HCT116 (cell line): ENCODE results near the gene RALGPS1. TPM values are rescaled to one million over a fixed set of nuclear protein-coding genes. Genes with fewer than 3 reads are reported as not detected.

Source experiments
- ATAC-seq: fragments of 200-7000 bp; cut with Tn5 transposase; 2 replicates; pipeline ENCODE4 v1.9.1; 2020; ENCODE audit warnings: mild to moderate bottlenecking, moderate library complexity
- BruUV-seq: library from RNA; stranded (reverse); fragments of 400-500 nt; replicated peaks from 2 replicates; lab custom pipeline; 2021; lab: Mats Ljungman, UMichigan
- CTCF ChIA-PET: fragments of 300-600 bp; sonication (Branson Sonifier 250); formaldehyde crosslinking; loops from one replicate; lab custom pipeline; 2021; ENCODE audit warnings: antibody characterized with exemption; lab: Charles Lee
- POLR2A ChIA-PET: fragments of 300-600, 350-600 bp; sonication (Branson Sonifier 250); formaldehyde crosslinking; loops from one replicate; lab custom pipeline; 2021; ENCODE audit warnings: antibody characterized with exemption; lab: Charles Lee
- RAD21 ChIA-PET, 2 experiments: fragments of 300-600 bp; sonication (Branson Sonifier 250); formaldehyde crosslinking; loops; one replicate each; lab custom pipeline; 2023; ENCODE audit warnings: low total read pairs in 2 of 2; ENCODE audit not compliant: uncharacterized antibody in 2 of 2, unreplicated experiment in 2 of 2, low non-redundant PET in 1 of 2; lab: Charles Lee
- DNase-seq: peaks from one replicate; pipeline ENCODE4 v3.0.0-alpha.2; 2010; ENCODE audit warnings: low read depth, low spot score
- H2AFZ ChIP-seq: fragments of 200-600 bp; shearing (Covaris generic), sonication (generic); 2 replicates; pipeline ENCODE4 v1.6.1; 2017; ENCODE audit warnings: low read depth, mixed run types, mixed read lengths, antibody characterized with exemption, low read length; ENCODE audit not compliant: poor library complexity, severe bottlenecking
- H3K27ac ChIP-seq: 2 replicates; pipeline ENCODE4 v1.5.1; 2012; ENCODE audit warnings: low read depth, low read length
- H3K27me3 ChIP-seq: fragments of 200-600 bp; sonication (generic); 2 replicates; pipeline ENCODE4 v1.6.1; 2016; ENCODE audit warnings: mixed run types, low read length, mixed read lengths; ENCODE audit not compliant: insufficient read depth
- H3K36me3 ChIP-seq, 2 experiments: fragments of 200-500 bp in 1 of 2; fragments of 200-600 bp in 1 of 2; sonication (Bioruptor generic) in 1 of 2; sonication (generic) in 1 of 2; 2 replicates each; pipeline versions ENCODE4 v1.5.1 to v1.6.1; 2014 to 2016; ENCODE audit warnings: low read length in 2 of 2, inconsistent platforms in 1 of 2, mixed read lengths in 1 of 2, mixed run types in 1 of 2; ENCODE audit not compliant: insufficient read depth in 2 of 2, control insufficient read depth in 1 of 2
- H3K4me1 ChIP-seq, 2 experiments: fragments of 200-600 bp in 1 of 2; sonication (generic) in 1 of 2; 2 replicates each; pipeline versions ENCODE4 v1.5.1 to v1.6.1; 2012 to 2017; ENCODE audit warnings: low read length in 2 of 2, inconsistent platforms in 1 of 2, mild to moderate bottlenecking in 1 of 2, mixed read lengths in 1 of 2, mixed run types in 1 of 2, moderate library complexity in 1 of 2; ENCODE audit not compliant: insufficient read depth in 2 of 2, control insufficient read depth in 1 of 2
- H3K4me2 ChIP-seq: fragments of 200-600 bp; sonication (generic); 2 replicates; pipeline ENCODE4 v1.6.1; 2017; ENCODE audit warnings: mixed run types, low read length, mixed read lengths
- H3K4me3 ChIP-seq, 2 experiments: fragments of 200-600 bp in 1 of 2; sonication (generic) in 1 of 2; replicated peaks in 1 of 2; 2 replicates each; pipeline ENCODE4 v1.5.1; 2011 to 2016; ENCODE audit warnings: low read length in 2 of 2, control low read depth in 1 of 2, low read depth in 1 of 2, mild to moderate bottlenecking in 1 of 2, mixed read lengths in 1 of 2, mixed run types in 1 of 2
- H3K79me2 ChIP-seq: fragments of 200-600 bp; sonication (generic); 2 replicates; pipeline ENCODE4 v1.6.1; 2017; ENCODE audit warnings: mild to moderate bottlenecking, mixed run types, low read length, moderate library complexity, mixed read lengths; ENCODE audit not compliant: insufficient read depth
- H3K9ac ChIP-seq: fragments of 200-600 bp; sonication (generic); 2 replicates; pipeline ENCODE4 v1.6.1; 2016; ENCODE audit warnings: low read length, mixed read lengths
- H3K9me2 ChIP-seq: fragments of 200-600 bp; sonication (generic), shearing (Covaris generic); 2 replicates; pipeline ENCODE4 v1.6.1; 2017; ENCODE audit warnings: mixed run types, mild to moderate bottlenecking, moderate library complexity; ENCODE audit not compliant: insufficient read depth
- H3K9me3 ChIP-seq, 2 experiments: fragments of 200-500 bp in 1 of 2; fragments of 200-600 bp in 1 of 2; sonication (Bioruptor generic) in 1 of 2; sonication (generic) in 1 of 2; 2 replicates each; pipeline ENCODE4 v1.6.1; 2014 to 2017; ENCODE audit warnings: low read length in 2 of 2, mixed read lengths in 2 of 2, inconsistent platforms in 1 of 2, low read depth in 1 of 2, mild to moderate bottlenecking in 1 of 2, mixed run types in 1 of 2, moderate library complexity in 1 of 2; ENCODE audit not compliant: control insufficient read depth in 1 of 2, insufficient read depth in 1 of 2
- H4K20me1 ChIP-seq: fragments of 200-600 bp; sonication (generic), shearing (Covaris generic); 2 replicates; pipeline ENCODE4 v1.6.1; 2017; ENCODE audit warnings: mixed run types, mild to moderate bottlenecking, moderate library complexity; ENCODE audit not compliant: insufficient read depth
- CBX3 ChIP-seq: IDR thresholded peaks from 2 replicates; pipeline ENCODE4 v1.6.1; 2012; ENCODE audit warnings: low read depth
- CTCF ChIP-seq, 3 experiments: fragments of 200-600 bp in 1 of 3; sonication (generic) in 1 of 3; IDR thresholded peaks in 2 of 3; conservative IDR thresholded peaks in 1 of 3; 2 replicates each; pipeline ENCODE4 v1.5.1; 2012 to 2017; ENCODE audit warnings: low read depth in 2 of 3, low read length in 2 of 3, antibody characterized with exemption in 1 of 3, borderline replicate concordance in 1 of 3, control low read depth in 1 of 3, mild to moderate bottlenecking in 1 of 3, mixed read lengths in 1 of 3, mixed run types in 1 of 3, moderate library complexity in 1 of 3; ENCODE audit not compliant: insufficient read depth in 1 of 3
- EGR1 ChIP-seq: IDR thresholded peaks from 2 replicates; pipeline ENCODE4 v1.6.1; 2012; ENCODE audit warnings: low read depth
- ELF1 ChIP-seq: IDR thresholded peaks from 2 replicates; pipeline ENCODE4 v1.6.1; 2012; ENCODE audit warnings: low read depth, borderline replicate concordance
- EZH2 ChIP-seq: fragments of 200-600 bp; sonication (generic); IDR thresholded peaks from 2 replicates; pipeline ENCODE4 v1.6.1; 2017; ENCODE audit warnings: antibody characterized with exemption, mixed run types
- EZH2phosphoT487 ChIP-seq: fragments of 200-600 bp; IDR thresholded peaks from 2 replicates; pipeline ENCODE4 v1.6.1; 2018; ENCODE audit warnings: antibody characterized with exemption, borderline replicate concordance
- FOSL1 ChIP-seq: IDR thresholded peaks from 2 replicates; pipeline ENCODE4 v1.6.1; 2012; ENCODE audit warnings: low read depth
- JUND ChIP-seq: IDR thresholded peaks from 2 replicates; pipeline ENCODE4 v1.6.1; 2012
- POLR2A ChIP-seq: IDR thresholded peaks from 2 replicates; pipeline ENCODE4 v1.7.0; 2011; ENCODE audit warnings: borderline replicate concordance; ENCODE audit not compliant: insufficient read depth, insufficient read length; ENCODE audit errors: extremely low read depth
- POLR2AphosphoS5 ChIP-seq: IDR thresholded peaks from 2 replicates; pipeline ENCODE4 v1.6.1; 2011; ENCODE audit warnings: mild to moderate bottlenecking, low read depth, low read length, moderate library complexity
- SP1 ChIP-seq: IDR thresholded peaks from 2 replicates; pipeline ENCODE4 v1.6.1; 2012; ENCODE audit warnings: low read depth
- SRF ChIP-seq: IDR thresholded peaks from 2 replicates; pipeline ENCODE4 v1.6.1; 2012; ENCODE audit warnings: low read depth
- ZFX ChIP-seq: fragments of 450-650 bp; IDR thresholded peaks from 2 replicates; pipeline ENCODE4 v1.6.1; 2017
- intact Hi-C: fragments of 100-400 bp; cut with micrococcal nuclease; formaldehyde crosslinking; loops from 2 replicates; pipeline ENCODE4 v1.10.0; 2022
- total RNA-seq: library from RNA; stranded (reverse); gene quantifications from one replicate; pipeline ENCODE4 v1.2.1, GENCODE V29; 2021; ENCODE audit not compliant: unreplicated experiment

RALGPS1 gene
- total RNA-seq, 1 experiment from 2014 or later = 7.6 TPM

GRCh38 chr9:126925876-126926275 is 11.3 kb downstream of the RALGPS1 start:
- no peaks in the 10 kb centered on the region for H3K79me2 ChIP-seq

GRCh38 chr9:126926364-126926763 is 11.8 kb downstream of the RALGPS1 start:
- peaks cover 4% of the 10 kb centered on the region; the same call in 1 of the 2 replicates for H3K27me3 ChIP-seq
- TF ChIP-seq EZH2phosphoT487 = no peak
- TF ChIP-seq EZH2 = no peak
- no peak for TF ChIP-seq FOSL1
- no peak for TF ChIP-seq JUND
- no peak for TF ChIP-seq ELF1
- TF ChIP-seq CTCF (IDR thresholded peaks at IDR 0.05 in 2 of 3, conservative IDR thresholded peaks at IDR 0.05 in 1 of 3; ENCODE audit: borderline replicate concordance in 1 of 3, insufficient read depth in 1 of 3, low read depth in 2 of 3, low read length in 2 of 3) = no peak
- TF ChIP-seq POLR2A = no peak
- no peak for TF ChIP-seq CBX3
- TF ChIP-seq ZFX = no peak
- TF ChIP-seq EGR1 = no peak
- TF ChIP-seq SP1 = no peak
- TF ChIP-seq POLR2AphosphoS5 = no peak
- H3K36me3 ChIP-seq = no peaks in the 10 kb centered on the region
- H2AFZ ChIP-seq = no peak overlapping the region
- ChIA-PET RAD21 (no interaction called here), CTCF (interaction anchor here (1.3 to 1.5 kb wide), 2 partner anchors 9 to 15 kb away, joined by 4 to 5 read pairs; no protein-coding TSS in a partner anchor), POLR2A (no interaction called here)
- H3K4me1 ChIP-seq = no peaks in the 10 kb centered on the region
- ATAC-seq = no peak
- H3K27ac ChIP-seq = no peak overlapping the region
- no peaks in the 10 kb centered on the region for H4K20me1 ChIP-seq
- no peaks in the 10 kb centered on the region for H3K9me3 ChIP-seq
- H3K79me2 ChIP-seq = no peaks in the 10 kb centered on the region
- no peak for DNase-seq
- no TSS peak for BruUV-seq
- no peaks in the 10 kb centered on the region for H3K9me2 ChIP-seq
- H3K4me3 ChIP-seq = no peak overlapping the region
- intact Hi-C loops = no loop called here
- H3K4me2 ChIP-seq = no peak overlapping the region
- H3K9ac ChIP-seq = no peak overlapping the region

More at GRCh38 chr9:126925876-126926275, 11.3 kb downstream of the RALGPS1 start:
- Histone ChIP-seq H3K9ac (no peak overlapping the region), H3K9me3 (no peaks in the 10 kb centered on the region), H4K20me1 (no peaks in the 10 kb centered on the region), H2AFZ (no peak overlapping the region), H3K4me1 (no peaks in the 10 kb centered on the region), H3K4me3 (no peak overlapping the region), H3K36me3 (no peaks in the 10 kb centered on the region), H3K4me2 (no peak overlapping the region), H3K9me2 (no peaks in the 10 kb centered on the region), H3K27ac (no peak overlapping the region), H3K27me3 (peaks cover 4% of the 10 kb centered on the region; the same call in 1 of the 2 replicates)
- ATAC-seq (no peak), DNase-seq (no peak)
- RAD21 ChIA-PET = no interaction called here
- TF ChIP-seq CTCF (IDR thresholded peaks at IDR 0.05 in 2 of 3, conservative IDR thresholded peaks at IDR 0.05 in 1 of 3; ENCODE audit: borderline replicate concordance in 1 of 3, insufficient read depth in 1 of 3, low read depth in 2 of 3, low read length in 2 of 3) (no peak), SRF (no peak), SP1 (no peak)
- CTCF ChIA-PET = interaction anchor here (1.5 kb wide), 1 partner anchor 15 kb away, joined by 5 read pairs; no protein-coding TSS in a partner anchor
- no TSS peak for BruUV-seq
- intact Hi-C loops = no loop called here
- POLR2A ChIA-PET = no interaction called here
